CD4-positive, CD25-positive, alpha-beta regulatory T cell (primary cell): ENCODE data around the gene TMEM80. TPM values are rescaled to one million over a fixed set of nuclear protein-coding genes. Genes with fewer than 3 reads are reported as not detected.
A peak's percentile ranks its signal among the peaks of the same experiment; 100 is the strongest.
"Not testable (repeated sequence)": the region's sequence is repeated elsewhere in the genome, so short reads cannot be mapped to it uniquely, and the experiment has no call there.

Experiments used
- ATAC-seq, 2 donors: fragments of 150-1000 bp; cut with Tn5 transposase; one replicate each; pipeline ENCODE4 v1.10.0; 2021; ENCODE audit warnings: low read depth in 2 of 2, moderate number of reproducible peaks in 2 of 2, moderate library complexity in 1 of 2
- DNase-seq, 3 donors: peaks; one replicate each; pipeline versions ENCODE4 v3.0.0 to v3.0.0-alpha.2; 2012 to 2022; ENCODE audit warnings: mixed read lengths in 1 of 3
- H3K27ac ChIP-seq: one replicate; pipeline ENCODE4 v1.7.0; 2013; ENCODE audit warnings: mild to moderate bottlenecking, low read length; ENCODE audit not compliant: insufficient read depth, poor library complexity, severe bottlenecking
- H3K27me3 ChIP-seq: one replicate; pipeline ENCODE4 v1.7.0; 2013; ENCODE audit warnings: low read length; ENCODE audit not compliant: control insufficient read depth, insufficient read depth
- H3K36me3 ChIP-seq: one replicate; pipeline ENCODE4 v1.7.0; 2013; ENCODE audit warnings: mild to moderate bottlenecking, low read length, moderate library complexity; ENCODE audit not compliant: control insufficient read depth, insufficient read depth
- H3K4me1 ChIP-seq: 2 replicates; pipeline ENCODE4 v1.7.0; 2013; ENCODE audit warnings: mild to moderate bottlenecking, low read length; ENCODE audit not compliant: insufficient read depth, control insufficient read depth, poor library complexity, severe bottlenecking
- H3K4me3 ChIP-seq: one replicate; pipeline ENCODE4 v1.7.0; 2013; ENCODE audit warnings: low read depth, mild to moderate bottlenecking, low read length, moderate library complexity
- H3K9me3 ChIP-seq, 2 experiments: 1 replicate in 1 of 2; 2 replicates in 1 of 2; pipeline ENCODE4 v1.7.0; 2013; ENCODE audit warnings: low read length in 2 of 2, mild to moderate bottlenecking in 1 of 2, moderate library complexity in 1 of 2; ENCODE audit not compliant: control insufficient read depth in 2 of 2
- H3K27ac Mint-ChIP-seq, 3 donors: one replicate each; pipeline ENCODE4 v1.8.0; 2020 to 2022; ENCODE audit warnings: mild to moderate bottlenecking in 3 of 3, mixed read lengths in 3 of 3, moderate library complexity in 2 of 3
- H3K27me3 Mint-ChIP-seq: one replicate; pipeline ENCODE4 v1.8.0; 2022; ENCODE audit warnings: mild to moderate bottlenecking, mixed read lengths
- H3K36me3 Mint-ChIP-seq: one replicate; pipeline ENCODE4 v1.8.0; 2020; ENCODE audit warnings: mixed read lengths
- H3K4me1 Mint-ChIP-seq, 4 donors: one replicate each; pipeline ENCODE4 v1.8.0; 2020 to 2022; ENCODE audit warnings: mixed read lengths in 4 of 4, mild to moderate bottlenecking in 1 of 4
- H3K4me3 Mint-ChIP-seq, 4 donors: one replicate each; pipeline ENCODE4 v1.8.0; 2020 to 2022; ENCODE audit warnings: mild to moderate bottlenecking in 4 of 4, mixed read lengths in 4 of 4, moderate library complexity in 3 of 4
- H3K9me3 Mint-ChIP-seq, 7 donors: one replicate each; pipeline ENCODE4 v1.8.0; 2020 to 2022; ENCODE audit warnings: mixed read lengths in 7 of 7, mild to moderate bottlenecking in 3 of 7, moderate library complexity in 2 of 7
- polyA plus RNA-seq, 4 donors: library from polyadenylated mRNA; unstranded; fragments of 300-500 nt; fragmentation: Illumina TruSeq; gene quantifications; one replicate each; pipeline ENCODE4 v1.2.3, GENCODE V29; 2021
- total RNA-seq: library from RNA; stranded (reverse); gene quantifications from one replicate; pipeline ENCODE4 v1.2.3, GENCODE V29; 2022

TMEM80 gene
- total and polyA plus RNA-seq, 5 donors from 2014 or later, result 24.5 to 35.0 (median 26.3) TPM

GRCh38 chr11:729492-730074, 34.0 kb downstream of the TMEM80 start:
- DNase-seq, result no peak
- H3K27me3 ChIP-seq, result no peaks in the 10 kb centered on the region
- no peak for ATAC-seq
- H3K36me3 Mint-ChIP-seq, result no peaks in the 10 kb centered on the region
- H3K27ac Mint-ChIP-seq, result peak overlapping the region in 1 of 3 donors; percentile 49
- no peaks in the 10 kb centered on the region for H3K27me3 Mint-ChIP-seq
- no peak overlapping the region for H3K4me3 Mint-ChIP-seq
- H3K4me1 ChIP-seq, result peaks cover 29% of the 10 kb centered on the region
- no peak overlapping the region for H3K4me3 ChIP-seq
- H3K27ac ChIP-seq, result no peak overlapping the region
- no peaks in the 10 kb centered on the region for H3K9me3 ChIP-seq
- H3K36me3 ChIP-seq, result no peaks in the 10 kb centered on the region
- peaks cover 0 to 15% (median 0%) of the 10 kb centered on the region in 4 donors for H3K4me1 Mint-ChIP-seq
- no peaks in the 10 kb centered on the region for H3K9me3 Mint-ChIP-seq

- Mint-ChIP-seq H3K27ac (no peak overlapping the region), H3K27me3 (peaks cover 5% of the 10 kb centered on the region), H3K4me3 (no peak overlapping the region), H3K4me1 (peaks cover 0 to 15% (median 8%) of the 10 kb centered on the region in 4 donors), H3K36me3 (no peaks in the 10 kb centered on the region), H3K9me3 (no peaks in the 10 kb centered on the region)
- peaks cover 12% of the 10 kb centered on the region for H3K4me1 ChIP-seq
- no peaks in the 10 kb centered on the region for H3K36me3 ChIP-seq
- no peaks in the 10 kb centered on the region for H3K9me3 ChIP-seq
- DNase-seq (no peak), ATAC-seq (no peak)
- H3K27ac ChIP-seq, result no peak overlapping the region
- no peak overlapping the region for H3K4me3 ChIP-seq
- H3K27me3 ChIP-seq, result no peaks in the 10 kb centered on the region
Measured at GRCh38 chr11:733072-733471, 37.5 kb downstream of the TMEM80 start.

GRCh38 chr11:734541-734940, 38.9 kb downstream of the TMEM80 start:
- Mint-ChIP-seq H3K27ac (peak overlapping the region in 1 of 3 donors; percentile 66), H3K4me1 (peaks cover 0 to 25% (median 8%) of the 10 kb centered on the region in 4 donors)
- not testable (repeated sequence) for ATAC-seq, H3K27me3 Mint-ChIP-seq, H3K36me3 ChIP-seq, H3K4me3 ChIP-seq, H3K4me3 Mint-ChIP-seq, H3K9me3 Mint-ChIP-seq, H3K27me3 ChIP-seq, DNase-seq, H3K27ac ChIP-seq, H3K9me3 ChIP-seq, H3K36me3 Mint-ChIP-seq
- H3K4me1 ChIP-seq, result peaks cover 10% of the 10 kb centered on the region

DNA sequence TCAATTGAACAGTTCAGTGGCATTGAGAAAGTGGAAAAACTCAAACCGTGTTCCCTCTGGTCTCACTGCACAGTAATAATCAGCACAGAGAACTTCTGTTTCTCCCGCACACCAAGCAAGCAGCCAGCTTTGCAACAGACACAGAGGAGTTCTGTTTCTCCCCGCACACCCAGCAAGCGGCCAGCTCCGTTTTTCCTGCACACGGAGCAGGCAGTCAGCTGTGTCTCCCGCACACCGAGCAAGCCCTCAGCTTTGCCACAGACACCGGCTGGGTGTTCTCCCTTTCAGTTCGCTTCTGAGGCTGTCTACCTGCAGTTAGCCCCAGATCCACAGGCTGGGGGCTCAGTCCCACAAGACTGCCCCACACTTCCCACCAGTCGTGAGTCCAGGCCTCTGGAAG, 41.8 kb downstream of the TMEM80 start:
- Histone ChIP-seq H3K27ac (no peak overlapping the region), H3K36me3 (no peaks in the 10 kb centered on the region), H3K27me3 (no peaks in the 10 kb centered on the region), H3K4me3 (peak overlapping the region; percentile 13), H3K9me3 (no peaks in the 10 kb centered on the region), H3K4me1 (peaks cover 10% of the 10 kb centered on the region)
- H3K36me3 Mint-ChIP-seq, result no peaks in the 10 kb centered on the region
- H3K4me3 Mint-ChIP-seq, result peak overlapping the region in 3 of 4 donors; percentile 53 to 77 (median 74)
- no peaks in the 10 kb centered on the region for H3K9me3 Mint-ChIP-seq
- DNase-seq (no peak), ATAC-seq (peak in 1 of 2 donors; percentile 12)
- H3K4me1 Mint-ChIP-seq, result peaks cover 0 to 25% (median 8%) of the 10 kb centered on the region in 4 donors
- peak overlapping the region in 2 of 3 donors; percentile 75 to 81 for H3K27ac Mint-ChIP-seq
- H3K27me3 Mint-ChIP-seq, result peaks cover 5% of the 10 kb centered on the region

DNA sequence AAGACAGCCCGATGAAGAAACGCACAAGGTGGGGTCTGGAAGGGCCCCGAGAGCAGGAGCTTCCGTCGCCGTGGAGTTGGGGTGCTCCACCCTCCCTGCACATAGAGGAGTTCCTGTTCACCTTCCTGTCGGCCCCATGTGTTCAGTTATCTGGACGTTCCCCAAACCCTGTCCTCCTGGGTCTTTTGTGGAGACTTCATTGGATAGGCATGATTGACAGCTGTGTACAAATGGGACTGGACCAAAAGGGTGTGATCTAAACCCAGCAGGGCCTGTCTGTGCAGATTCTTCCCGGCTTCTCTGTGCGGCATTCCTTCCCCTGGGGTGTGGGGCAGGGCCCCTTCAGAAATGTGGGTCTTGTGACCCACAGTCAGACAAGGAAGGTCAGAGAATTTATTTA, 42.3 kb downstream of the TMEM80 start:
- ATAC-seq (peak; percentile 40 to 53), DNase-seq (peak in 1 of 3 donors; percentile 53)
- Mint-ChIP-seq H3K4me1 (peaks cover 0 to 25% (median 8%) of the 10 kb centered on the region in 4 donors), H3K27ac (peak overlapping the region; percentile 52 to 81 (median 75)), H3K4me3 (peak overlapping the region in 3 of 4 donors; percentile 53 to 77 (median 74))
- H3K4me3 ChIP-seq, result peak overlapping the region; percentile 13
- H3K9me3 Mint-ChIP-seq, H3K27me3 Mint-ChIP-seq, H3K27ac ChIP-seq, H3K27me3 ChIP-seq, H3K36me3 Mint-ChIP-seq, H3K36me3 ChIP-seq, H3K9me3 ChIP-seq: not testable (repeated sequence)
- peaks cover 10% of the 10 kb centered on the region for H3K4me1 ChIP-seq

- no peak overlapping the region for H3K4me3 ChIP-seq
- DNase-seq (no peak), ATAC-seq (no peak)
- H3K36me3 Mint-ChIP-seq, result no peaks in the 10 kb centered on the region
- peaks cover 5 to 23% (median 12%) of the 10 kb centered on the region in 4 donors for H3K4me1 Mint-ChIP-seq
- H3K27ac ChIP-seq, result no peak overlapping the region
- no peaks in the 10 kb centered on the region for H3K27me3 ChIP-seq
- H3K4me3 Mint-ChIP-seq, result no peak overlapping the region
- no peak overlapping the region for H3K27ac Mint-ChIP-seq
- peaks cover 8% of the 10 kb centered on the region for H3K27me3 Mint-ChIP-seq
- no peaks in the 10 kb centered on the region for H3K9me3 ChIP-seq
- peaks cover 17% of the 10 kb centered on the region for H3K4me1 ChIP-seq
- H3K36me3 ChIP-seq, result no peaks in the 10 kb centered on the region
- H3K9me3 Mint-ChIP-seq, result no peaks in the 10 kb centered on the region
Measured at GRCh38 chr11:742156-742546, 46.5 kb downstream of the TMEM80 start.

- DNase-seq (no peak), ATAC-seq (no peak)
- no peaks in the 10 kb centered on the region for H3K9me3 ChIP-seq
- Mint-ChIP-seq H3K36me3 (no peaks in the 10 kb centered on the region), H3K27ac (no peak overlapping the region), H3K9me3 (no peaks in the 10 kb centered on the region), H3K4me1 (peaks cover 5 to 18% (median 6%) of the 10 kb centered on the region in 4 donors), H3K27me3 (peaks cover 4% of the 10 kb centered on the region), H3K4me3 (no peak overlapping the region)
- H3K27ac ChIP-seq, result no peak overlapping the region
- H3K36me3 ChIP-seq, result no peaks in the 10 kb centered on the region
- peaks cover 14% of the 10 kb centered on the region for H3K4me1 ChIP-seq
- no peak overlapping the region for H3K4me3 ChIP-seq
- no peaks in the 10 kb centered on the region for H3K27me3 ChIP-seq
Measured at GRCh38 chr11:742571-743201, 47.1 kb downstream of the TMEM80 start.

DNA sequence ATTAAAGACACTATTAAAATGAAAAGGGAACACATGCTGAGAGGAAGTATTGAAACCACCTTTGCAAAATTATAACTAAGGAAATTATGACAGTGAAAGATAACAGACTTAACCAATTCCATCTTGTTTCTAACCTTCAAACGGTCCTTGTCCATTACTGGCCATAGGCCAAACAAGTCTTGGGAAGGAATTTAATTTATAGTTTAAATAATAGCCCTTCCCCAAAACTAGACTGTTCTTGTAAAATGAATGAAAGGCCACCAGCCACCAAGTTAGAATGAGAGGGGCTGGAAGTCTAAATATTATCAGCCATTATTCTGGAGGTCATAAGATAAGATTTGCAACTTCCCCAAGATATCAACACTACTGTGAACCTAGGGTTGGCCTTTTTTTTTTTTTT, 49.8 kb downstream of the TMEM80 start:
- Mint-ChIP-seq H3K27ac (no peak overlapping the region), H3K4me3 (peak overlapping the region; percentile 9 to 76 (median 54)), H3K27me3 (peaks cover 4% of the 10 kb centered on the region), H3K4me1 (peaks cover 9 to 25% (median 16%) of the 10 kb centered on the region in 4 donors), H3K9me3 (no peaks in the 10 kb centered on the region), H3K36me3 (no peaks in the 10 kb centered on the region)
- no peaks in the 10 kb centered on the region for H3K27me3 ChIP-seq
- H3K9me3 ChIP-seq, result no peaks in the 10 kb centered on the region
- no peak overlapping the region for H3K4me3 ChIP-seq
- H3K4me1 ChIP-seq, result peaks cover 32% of the 10 kb centered on the region
- no peak for ATAC-seq
- H3K27ac ChIP-seq, result no peak overlapping the region
- H3K36me3 ChIP-seq, result no peaks in the 10 kb centered on the region
- DNase-seq, result no peak
